ENCODE measurements around the gene RAB25.

DNA sequence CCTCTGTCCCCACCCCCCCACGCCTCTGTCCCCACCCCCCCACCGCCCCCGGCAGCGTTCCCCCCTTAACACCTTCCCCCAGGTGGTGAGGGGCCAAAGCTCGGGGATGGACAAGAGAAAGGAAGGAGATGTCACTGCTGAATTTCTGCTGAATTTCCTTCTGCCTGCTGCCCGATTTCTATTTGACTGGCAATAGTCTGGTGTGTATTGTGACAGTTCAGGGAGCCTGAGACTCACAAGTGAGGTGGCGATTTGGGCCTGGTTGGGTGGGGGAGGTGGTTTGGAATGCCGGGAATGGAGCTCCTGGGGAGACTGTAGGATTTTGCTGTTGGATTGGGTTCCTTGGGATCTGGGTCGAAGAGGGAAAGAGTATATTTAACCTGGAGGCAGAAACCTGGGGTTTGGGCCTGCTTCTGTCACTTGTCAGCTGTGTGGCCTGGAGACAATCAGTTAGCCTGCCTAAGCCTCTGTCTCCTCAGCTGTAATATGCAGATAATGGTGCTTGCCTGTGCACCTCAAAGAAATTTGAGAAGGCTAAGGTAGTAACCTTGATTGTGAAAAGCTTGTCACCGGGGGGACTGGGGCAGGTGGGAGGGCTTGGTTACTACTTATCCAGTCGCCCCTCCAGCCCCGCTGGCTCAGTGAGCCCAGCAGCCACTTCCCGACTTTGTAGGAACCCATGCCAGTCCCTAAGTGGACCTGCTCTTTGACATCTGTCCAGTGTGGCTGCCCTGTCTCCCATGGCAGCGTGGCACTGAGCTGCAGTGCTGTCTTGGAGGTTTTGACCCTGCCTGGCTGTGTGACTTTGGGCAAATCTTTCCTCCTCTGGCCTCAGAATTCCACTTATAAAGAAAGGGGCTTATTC, 45.9 kb downstream of the RAB25 start:
- TF ChIP-seq, protein P1, sequence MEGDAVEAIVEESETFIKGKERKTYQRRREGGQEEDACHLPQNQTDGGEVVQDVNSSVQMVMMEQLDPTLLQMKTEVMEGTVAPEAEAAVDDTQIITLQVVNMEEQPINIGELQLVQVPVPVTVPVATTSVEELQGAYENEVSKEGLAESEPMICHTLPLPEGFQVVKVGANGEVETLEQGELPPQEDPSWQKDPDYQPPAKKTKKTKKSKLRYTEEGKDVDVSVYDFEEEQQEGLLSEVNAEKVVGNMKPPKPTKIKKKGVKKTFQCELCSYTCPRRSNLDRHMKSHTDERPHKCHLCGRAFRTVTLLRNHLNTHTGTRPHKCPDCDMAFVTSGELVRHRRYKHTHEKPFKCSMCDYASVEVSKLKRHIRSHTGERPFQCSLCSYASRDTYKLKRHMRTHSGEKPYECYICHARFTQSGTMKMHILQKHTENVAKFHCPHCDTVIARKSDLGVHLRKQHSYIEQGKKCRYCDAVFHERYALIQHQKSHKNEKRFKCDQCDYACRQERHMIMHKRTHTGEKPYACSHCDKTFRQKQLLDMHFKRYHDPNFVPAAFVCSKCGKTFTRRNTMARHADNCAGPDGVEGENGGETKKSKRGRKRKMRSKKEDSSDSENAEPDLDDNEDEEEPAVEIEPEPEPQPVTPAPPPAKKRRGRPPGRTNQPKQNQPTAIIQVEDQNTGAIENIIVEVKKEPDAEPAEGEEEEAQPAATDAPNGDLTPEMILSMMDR (IDR thresholded peaks at IDR 0.05; ENCODE audit: poor library complexity) = no peak
- TF ChIP-seq EZH2 (IDR thresholded peaks at IDR 0.05; ENCODE audit: borderline replicate concordance) = no peak
- TF ChIP-seq EZH2phosphoT487 (IDR thresholded peaks at IDR 0.05; ENCODE audit: low read depth, severe bottlenecking, unreplicated experiment) = no peak
